ENCODE results near the gene MLIP. TPM values are rescaled to one million over a fixed set of nuclear protein-coding genes. Genes with fewer than 3 reads are reported as not detected.

Gene MLIP
- total and polyA plus RNA-seq, 10 donors = 0.02 to 0.30 (median 0.07) TPM; not detected in 6

- 85 to 94% (median 87%) methylated on average over 3 of the region's 3 CpGs for WGBS, 5 donors
- Histone ChIP-seq H3K36me3 (no peaks in the 10 kb centered on the region), H3K27me3 (replicated peaks in 1 of 7) (no peaks in the 10 kb centered on the region), H3K9me3 (peaks cover 0 to 5% (median 0%) of the 10 kb centered on the region in 8 donors), H3K4me3 (no peak overlapping the region), H3K4me1 (no peaks in the 10 kb centered on the region), H3K27ac (no peak overlapping the region)
- no peak for DNase-seq
- intact Hi-C loops (cut with DNase I; ENCODE audit: low total_unique reads) = no loop called here
- TF ChIP-seq POLR2A (IDR thresholded peaks at IDR 0.05) (no peak), CTCF (IDR thresholded peaks at IDR 0.05 in 8 of 11, conservative IDR thresholded peaks at IDR 0.05 in 3 of 11) (no peak), POLR2AphosphoS5 (IDR thresholded peaks at IDR 0.05) (no peak)
These were observed 12.0 kb upstream of the MLIP start for GRCh38 chr6:54099225-54099624.

- H3K4me1 ChIP-seq = no peaks in the 10 kb centered on the region
- H3K27me3 ChIP-seq (replicated peaks in 1 of 7) = no peaks in the 10 kb centered on the region
- WGBS, 5 donors = 74 to 92% (median 84%) methylated on average over 1 of the region's 1 CpG
- H3K36me3 ChIP-seq = no peaks in the 10 kb centered on the region
- no peak overlapping the region for H3K4me3 ChIP-seq
- no peak for TF ChIP-seq CTCF (IDR thresholded peaks at IDR 0.05 in 8 of 11, conservative IDR thresholded peaks at IDR 0.05 in 3 of 11)
- TF ChIP-seq POLR2A (IDR thresholded peaks at IDR 0.05) = no peak
- TF ChIP-seq POLR2AphosphoS5 (IDR thresholded peaks at IDR 0.05) = no peak
- DNase-seq = no peak
- intact Hi-C loops (cut with DNase I; ENCODE audit: low total_unique reads) = no loop called here
- peaks cover 0 to 5% (median 0%) of the 10 kb centered on the region in 8 donors for H3K9me3 ChIP-seq
- H3K27ac ChIP-seq = no peak overlapping the region
These were observed 10.7 kb upstream of the MLIP start for GRCh38 chr6:54100411-54101006.

- 36 to 62% (median 49%) methylated on average over 1 of the region's 1 CpG for WGBS, 5 donors
- TF ChIP-seq POLR2AphosphoS5 (IDR thresholded peaks at IDR 0.05) = no peak
- TF ChIP-seq POLR2A (IDR thresholded peaks at IDR 0.05) = no peak
- TF ChIP-seq CTCF (IDR thresholded peaks at IDR 0.05 in 8 of 11, conservative IDR thresholded peaks at IDR 0.05 in 3 of 11) = no peak
- H3K4me3 ChIP-seq = no peak overlapping the region
- H3K36me3 ChIP-seq = no peaks in the 10 kb centered on the region
- H3K9me3 ChIP-seq = no peaks in the 10 kb centered on the region
- H3K27ac ChIP-seq = no peak overlapping the region
- intact Hi-C loops (cut with DNase I; ENCODE audit: low total_unique reads) = no loop called here
- no peaks in the 10 kb centered on the region for H3K4me1 ChIP-seq
- no peaks in the 10 kb centered on the region for H3K27me3 ChIP-seq (replicated peaks in 1 of 7)
- DNase-seq = no peak
These were observed 9.0 kb upstream of the MLIP start for GRCh38 chr6:54102238-54102637.

GRCh38 chr6:54103497-54103896 lies 7.7 kb upstream of the MLIP start:
- intact Hi-C loops (cut with DNase I; ENCODE audit: low total_unique reads) = no loop called here

More at GRCh38 chr6:54103497-54103896, 7.7 kb upstream of the MLIP start:
- H3K9me3 ChIP-seq = no peaks in the 10 kb centered on the region
- DNase-seq = no peak
- no peak overlapping the region for H3K27ac ChIP-seq
- no peaks in the 10 kb centered on the region for H3K36me3 ChIP-seq
- H3K27me3 ChIP-seq (replicated peaks in 1 of 7) = no peaks in the 10 kb centered on the region
- H3K4me3 ChIP-seq = no peak overlapping the region
- no peaks in the 10 kb centered on the region for H3K4me1 ChIP-seq
- no peak for TF ChIP-seq POLR2AphosphoS5 (IDR thresholded peaks at IDR 0.05)
- no peak for TF ChIP-seq CTCF (IDR thresholded peaks at IDR 0.05 in 8 of 11, conservative IDR thresholded peaks at IDR 0.05 in 3 of 11)
- TF ChIP-seq POLR2A (IDR thresholded peaks at IDR 0.05) = no peak
- WGBS, 5 donors = 86 to 94% (median 88%) methylated on average over 3 of the region's 3 CpGs

Data from spleen (tissue), 11 donors.